ENCODE data around the gene PDCD11.

PDCD11 gene

DNA sequence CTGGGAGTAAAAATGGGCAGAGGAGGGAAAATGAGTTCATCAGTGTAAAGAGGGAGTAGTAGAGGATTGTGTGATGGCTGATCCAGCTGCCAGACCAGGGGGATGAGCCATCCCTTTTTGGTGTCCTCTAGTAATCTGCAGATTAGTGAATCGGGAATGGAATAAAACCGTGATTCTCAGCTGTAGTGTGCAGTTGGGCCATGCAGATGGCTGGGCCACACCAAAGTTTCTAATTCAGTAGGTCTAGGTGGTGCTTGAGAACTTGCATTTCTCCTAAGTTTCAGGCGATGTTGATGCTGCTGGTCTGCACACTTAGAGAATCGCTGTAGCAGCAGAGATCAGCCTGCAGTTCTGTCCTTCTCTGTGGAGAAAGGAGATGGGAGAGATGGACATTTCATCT is 22.7 kb downstream of the PDCD11 start:
- DNase-seq: no peak

- no peak for DNase-seq
Measured at GRCh38 chr10:103423748-103424147, 27.3 kb downstream of the PDCD11 start.

DNA sequence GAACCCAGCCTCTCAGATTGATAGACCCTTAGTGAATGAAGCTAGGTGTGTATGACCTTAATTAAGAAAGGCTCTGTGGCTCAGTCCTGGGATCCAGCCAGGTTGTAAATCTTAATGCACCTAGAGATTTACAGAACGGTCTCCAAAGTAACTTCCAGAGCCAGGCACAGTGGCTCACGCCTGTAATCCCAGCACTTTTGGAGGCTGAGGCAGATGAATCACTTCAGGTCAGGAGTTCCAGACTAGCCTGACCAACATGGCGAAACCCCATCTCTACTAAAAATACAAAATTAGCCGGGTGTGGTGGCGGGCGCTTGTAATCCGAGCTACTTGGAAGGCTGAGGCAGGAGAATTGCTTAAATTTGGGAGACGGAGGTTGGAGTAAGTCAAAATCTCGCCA is 31.4 kb downstream of the PDCD11 start:
- DNase-seq: no peak

- no peak for DNase-seq
Measured at GRCh38 chr10:103428989-103429643, 32.7 kb downstream of the PDCD11 start.

GRCh38 chr10:103429647-103430046 is 33.2 kb downstream of the PDCD11 start:
- no peak for DNase-seq

DNA sequence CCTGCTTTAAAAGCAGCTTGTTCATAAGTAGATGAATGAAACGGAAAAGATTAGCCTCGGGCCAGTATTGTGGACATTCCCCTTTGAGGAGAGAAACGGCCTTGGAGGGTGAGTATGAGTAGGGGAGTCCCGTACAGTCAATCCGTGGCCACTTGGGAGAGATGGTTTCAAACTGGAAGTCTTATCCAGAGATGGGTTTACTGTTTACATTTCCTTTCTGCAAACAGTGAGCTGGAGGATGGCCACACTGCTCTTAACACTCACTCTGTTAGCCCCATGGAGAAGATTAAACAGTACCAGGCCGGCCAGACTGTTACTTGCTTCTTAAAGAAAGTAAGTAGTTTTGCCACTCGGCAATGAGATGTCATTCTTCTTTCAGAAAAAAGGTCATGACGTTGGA is 35.5 kb downstream of the PDCD11 start:
- no peak for DNase-seq

GRCh38 chr10:103433858-103434257 is 37.4 kb downstream of the PDCD11 start:
- DNase-seq: no peak

DNA sequence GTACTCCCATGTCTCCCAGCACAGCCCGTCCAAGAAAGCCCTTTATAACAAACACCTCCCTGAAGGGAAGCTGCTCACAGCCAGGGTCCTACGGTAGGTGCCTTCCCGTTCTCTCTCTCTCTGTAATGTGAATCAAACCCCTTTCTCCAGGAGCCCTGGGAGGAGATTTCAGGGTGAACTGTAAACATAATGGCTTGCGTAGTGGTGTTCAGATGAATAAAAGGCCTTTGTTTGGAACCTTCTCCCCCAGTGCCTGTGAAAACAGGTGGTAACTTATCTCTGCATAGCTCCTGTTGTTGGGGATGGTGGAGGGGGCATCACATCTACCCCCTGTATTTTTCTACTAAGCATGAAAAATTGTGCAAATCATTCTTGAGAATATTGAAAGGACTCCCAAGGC is 43.4 kb downstream of the PDCD11 start:
- DNase-seq: no peak

GRCh38 chr10:103440416-103440815 is 44.0 kb downstream of the PDCD11 start:
- no peak for DNase-seq

DNA sequence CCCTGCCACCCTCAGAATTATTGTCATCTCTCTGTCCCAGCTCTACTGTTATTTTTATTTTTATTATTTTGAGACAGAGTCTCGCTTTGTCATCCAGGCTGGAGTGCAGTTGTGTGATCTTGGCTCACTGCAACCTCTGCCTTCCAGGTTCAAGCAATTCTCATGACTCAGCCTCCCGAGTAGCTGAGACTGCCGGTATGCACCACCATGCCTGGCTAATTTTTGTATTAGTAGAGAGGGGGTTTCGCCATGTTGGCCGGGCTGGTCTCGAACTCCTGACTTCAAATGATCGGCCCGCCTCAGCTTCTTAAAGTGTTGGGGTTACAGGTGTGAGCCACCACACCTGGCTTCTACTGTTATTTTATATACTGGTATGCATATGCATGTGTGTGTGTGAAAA is 44.8 kb downstream of the PDCD11 start:
- DNase-seq: no peak

DNA sequence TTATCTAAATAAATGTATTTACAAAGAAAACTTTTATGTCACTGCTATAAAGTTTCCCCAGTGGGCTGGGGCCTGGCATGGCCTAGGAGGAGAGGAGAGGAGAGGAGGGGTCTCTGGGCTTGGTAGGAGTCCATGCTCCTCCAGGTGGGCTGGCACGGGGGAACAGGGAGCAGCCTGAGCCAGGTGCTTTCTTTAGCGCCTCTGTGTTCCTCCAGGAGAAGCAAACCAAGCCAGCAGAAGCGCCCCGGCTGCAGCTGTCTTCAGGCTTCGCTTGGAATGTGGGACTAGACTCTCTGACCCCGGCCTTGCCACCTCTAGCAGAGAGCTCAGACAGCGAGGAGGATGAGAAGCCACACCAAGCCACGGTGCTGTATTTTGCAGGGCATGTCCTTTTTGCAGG is 45.2 kb downstream of the PDCD11 start:
- DNase-seq: no peak

GRCh38 chr10:103442031-103442461 is 45.6 kb downstream of the PDCD11 start:
- DNase-seq: no peak

DNA sequence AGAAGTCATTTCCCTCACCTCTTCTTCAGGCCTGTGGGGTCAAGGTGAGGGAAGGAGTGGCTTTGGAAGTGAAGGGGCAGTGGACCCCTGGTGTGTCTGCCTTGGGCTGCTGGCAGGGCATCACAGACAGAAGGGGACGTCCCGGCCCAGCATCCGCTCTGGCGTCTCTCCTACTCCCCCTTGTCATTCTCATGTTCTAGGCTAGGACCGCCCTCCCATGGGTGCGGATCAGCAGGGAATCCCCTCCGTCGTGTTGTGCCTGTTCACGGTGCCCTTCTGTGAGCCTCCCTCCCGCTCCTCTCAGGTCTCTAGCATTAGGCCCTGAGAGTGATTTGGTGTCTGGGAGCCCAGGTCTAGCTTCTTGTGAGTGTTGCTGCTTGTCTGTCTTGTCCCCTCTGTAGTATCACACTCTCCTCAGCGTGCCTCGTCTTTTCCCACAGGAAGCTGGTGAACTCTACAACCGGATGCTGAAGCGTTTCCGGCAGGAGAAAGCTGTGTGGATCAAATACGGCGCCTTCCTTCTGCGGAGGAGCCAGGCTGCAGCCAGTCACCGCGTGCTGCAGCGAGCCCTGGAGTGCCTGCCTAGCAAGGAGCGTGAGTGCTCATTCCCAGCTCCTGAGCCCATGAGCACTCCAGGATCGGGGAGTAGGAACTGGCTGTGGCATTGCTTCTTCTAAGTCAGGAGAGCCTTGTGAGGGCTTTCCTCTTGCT is 47.2 kb downstream of the PDCD11 start:
- DNase-seq: no peak

DNA sequence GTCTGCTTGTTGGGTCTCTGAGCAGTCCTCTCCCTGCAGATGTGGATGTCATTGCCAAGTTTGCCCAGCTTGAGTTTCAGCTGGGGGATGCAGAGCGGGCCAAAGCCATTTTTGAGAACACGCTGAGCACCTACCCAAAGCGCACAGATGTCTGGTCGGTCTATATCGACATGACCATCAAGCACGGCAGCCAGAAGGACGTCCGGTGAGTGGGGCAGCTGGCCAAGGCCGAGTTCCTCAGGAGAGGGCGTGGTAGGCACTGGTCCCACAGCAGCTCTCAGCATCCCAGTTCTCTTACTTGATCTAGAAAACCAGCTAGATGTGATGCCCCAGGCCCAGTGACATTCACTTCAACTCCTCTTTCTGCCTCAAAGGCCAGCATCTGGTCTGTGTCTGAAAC is 48.1 kb downstream of the PDCD11 start:
- DNase-seq: no peak

DNA sequence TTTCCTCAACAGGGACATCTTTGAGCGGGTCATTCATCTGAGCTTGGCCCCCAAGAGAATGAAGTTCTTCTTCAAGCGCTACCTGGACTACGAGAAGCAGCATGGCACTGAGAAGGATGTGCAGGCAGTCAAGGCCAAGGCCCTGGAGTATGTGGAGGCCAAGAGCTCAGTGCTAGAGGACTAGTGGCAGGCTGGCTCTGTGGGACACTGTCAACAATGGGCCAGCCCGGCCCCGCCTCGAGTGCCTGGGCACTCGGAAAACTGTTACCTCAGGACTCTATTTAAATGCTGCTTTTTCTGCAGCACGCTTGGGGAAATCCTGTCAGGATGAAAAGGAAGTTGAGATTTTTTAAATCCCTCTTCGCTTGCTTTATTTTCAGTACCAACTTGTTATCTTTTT is 48.9 kb downstream of the PDCD11 start:
- no peak for DNase-seq

GRCh38 chr10:103445767-103446567 is 49.5 kb downstream of the PDCD11 start:
- DNase-seq: no peak

DNA sequence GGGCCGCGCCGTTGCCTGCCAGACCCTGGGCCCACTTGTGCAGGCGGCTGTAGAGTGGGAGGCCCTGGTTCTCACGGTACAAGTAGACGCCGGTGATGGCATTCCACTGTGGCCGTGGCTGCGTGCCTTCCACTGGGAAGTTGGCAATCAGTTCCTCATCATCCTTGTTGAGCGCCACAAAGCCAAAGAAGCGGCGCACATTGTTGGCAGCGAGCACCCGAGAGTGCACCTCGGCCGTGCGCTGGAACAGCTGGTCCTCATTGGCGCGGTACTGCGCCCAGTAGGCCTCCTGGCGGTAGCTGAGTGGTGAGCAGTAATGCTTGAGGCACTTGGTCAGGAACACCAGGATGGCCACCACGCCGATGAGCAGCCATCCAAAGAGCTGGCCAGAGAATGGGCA is 50.8 kb downstream of the PDCD11 start:
- DNase-seq: no peak

GRCh38 chr10:103448746-103449145 is 52.3 kb downstream of the PDCD11 start:
- peak; percentile 80 for DNase-seq

- DNase-seq: no peak
Measured at GRCh38 chr10:103449208-103450144, 53.0 kb downstream of the PDCD11 start.

- no peak for DNase-seq
Measured at GRCh38 chr10:103450201-103450695, 53.8 kb downstream of the PDCD11 start.

DNA sequence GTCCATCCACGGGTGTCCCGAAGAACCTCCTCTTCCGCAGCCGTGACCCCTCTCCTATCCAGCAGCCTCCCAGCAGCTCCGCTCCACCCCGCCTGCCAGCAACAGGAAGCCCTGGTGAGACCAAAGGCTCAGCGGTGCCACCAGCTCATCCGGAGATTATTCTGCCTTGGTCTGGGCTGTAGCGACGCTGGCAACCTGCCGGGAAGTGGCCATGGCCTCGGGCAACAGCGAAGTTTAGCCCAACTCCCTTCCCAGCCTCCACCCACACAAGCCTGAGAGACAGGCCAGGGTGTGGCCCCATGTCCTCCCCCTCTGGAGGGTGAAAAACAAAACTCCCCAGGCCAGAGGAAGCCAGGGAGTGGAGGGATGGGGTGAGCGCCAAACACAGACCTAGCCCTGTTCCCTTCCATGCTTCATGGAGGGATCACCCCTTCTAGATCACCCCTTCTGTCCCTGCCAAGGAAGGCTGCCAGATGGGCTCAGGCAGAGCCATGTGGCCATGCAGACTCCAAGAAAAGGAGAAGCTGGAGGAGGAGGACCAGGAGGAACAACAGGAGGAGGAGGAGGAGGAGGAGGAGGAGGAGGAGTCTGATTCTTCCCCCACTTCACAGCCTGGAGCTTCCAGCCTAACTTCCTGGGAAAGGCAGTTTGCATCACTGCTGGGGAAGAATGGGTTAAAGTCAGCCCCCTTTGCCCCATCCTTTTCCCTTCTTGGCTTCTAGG is 54.8 kb downstream of the PDCD11 start:
- no peak for DNase-seq

All from islet precursor cell (in vitro differentiated cells).